Transverse colon (tissue), 3 donors: ENCODE measurements around the gene MPST.
A peak's percentile ranks its signal among the peaks of the same experiment; 100 is the strongest.

Experiments
- POLR2A ChIP-seq: fragments of 450-650 bp; IDR thresholded peaks from one replicate; pipeline ENCODE4 v1.6.1; 2016; ENCODE audit warnings: antibody characterized with exemption, mild to moderate bottlenecking, moderate library complexity
- TF ChIP-seq, protein P1 (sequence below), 5 experiments: fragments of 200-600 bp in 3 of 5; fragments of 450-650 bp in 2 of 5; sonication (generic) in 3 of 5; IDR thresholded peaks; 1 replicate in 2 of 5; 2 replicates in 3 of 5; pipeline ENCODE4 v1.5.1; 2016 to 2017; ENCODE audit warnings: antibody characterized with exemption in 5 of 5, inconsistent platforms in 3 of 5, mild to moderate bottlenecking in 2 of 5, moderate library complexity in 1 of 5

DNA sequence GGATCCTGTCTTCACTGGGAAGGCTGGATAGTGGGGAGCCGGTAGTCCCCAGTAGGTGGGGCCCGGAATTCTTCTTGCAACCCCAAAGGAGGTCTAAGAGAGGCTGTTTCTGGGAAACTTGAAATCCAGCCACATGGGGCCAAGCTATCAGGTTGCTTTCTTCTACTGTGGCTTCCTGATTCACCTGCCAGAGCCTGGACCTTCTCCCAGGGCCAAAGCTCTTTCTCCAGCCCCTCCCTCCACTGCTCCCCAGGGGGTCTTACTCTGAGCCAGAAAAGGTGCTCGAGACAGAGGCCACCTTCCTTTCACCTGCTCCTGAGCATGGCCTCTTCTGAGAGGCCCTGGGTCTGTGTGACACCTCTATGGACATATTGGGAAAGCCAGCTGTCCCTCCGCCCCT is 9.4 kb upstream of the MPST start:
- peak; percentile 20 for TF ChIP-seq POLR2A
- TF ChIP-seq, protein P1, sequence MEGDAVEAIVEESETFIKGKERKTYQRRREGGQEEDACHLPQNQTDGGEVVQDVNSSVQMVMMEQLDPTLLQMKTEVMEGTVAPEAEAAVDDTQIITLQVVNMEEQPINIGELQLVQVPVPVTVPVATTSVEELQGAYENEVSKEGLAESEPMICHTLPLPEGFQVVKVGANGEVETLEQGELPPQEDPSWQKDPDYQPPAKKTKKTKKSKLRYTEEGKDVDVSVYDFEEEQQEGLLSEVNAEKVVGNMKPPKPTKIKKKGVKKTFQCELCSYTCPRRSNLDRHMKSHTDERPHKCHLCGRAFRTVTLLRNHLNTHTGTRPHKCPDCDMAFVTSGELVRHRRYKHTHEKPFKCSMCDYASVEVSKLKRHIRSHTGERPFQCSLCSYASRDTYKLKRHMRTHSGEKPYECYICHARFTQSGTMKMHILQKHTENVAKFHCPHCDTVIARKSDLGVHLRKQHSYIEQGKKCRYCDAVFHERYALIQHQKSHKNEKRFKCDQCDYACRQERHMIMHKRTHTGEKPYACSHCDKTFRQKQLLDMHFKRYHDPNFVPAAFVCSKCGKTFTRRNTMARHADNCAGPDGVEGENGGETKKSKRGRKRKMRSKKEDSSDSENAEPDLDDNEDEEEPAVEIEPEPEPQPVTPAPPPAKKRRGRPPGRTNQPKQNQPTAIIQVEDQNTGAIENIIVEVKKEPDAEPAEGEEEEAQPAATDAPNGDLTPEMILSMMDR (IDR thresholded peaks at IDR 0.05) = no peak
